ENCODE measurements around the gene RABGAP1L.

DNA sequence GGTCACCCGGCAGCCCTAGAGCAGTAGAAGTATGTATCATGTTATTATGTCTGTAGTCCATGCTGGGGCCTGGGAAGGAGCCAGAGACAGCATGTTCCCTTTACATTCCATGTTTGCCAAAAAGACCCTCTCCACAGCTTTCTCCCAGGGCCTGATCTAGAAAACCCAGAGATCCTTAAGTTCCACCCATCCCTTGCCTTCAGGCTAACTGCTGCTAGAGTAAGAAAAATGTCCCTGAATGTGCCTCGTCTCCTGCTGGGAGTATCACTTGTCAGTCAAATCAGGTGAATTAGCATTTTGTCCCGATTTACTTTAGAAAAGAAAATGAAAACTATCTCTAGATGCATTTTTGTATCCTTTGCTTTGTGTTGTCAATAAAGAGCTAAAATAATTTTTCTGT, 877.2 kb downstream of the RABGAP1L start:
- TF ChIP-seq CTCF (IDR thresholded peaks at IDR 0.05) (no peak), POLR2A (IDR thresholded peaks at IDR 0.05) (no peak)

Measured in body of pancreas (tissue), 4 donors.